ENCODE results near the gene AHNAK2. TPM values are rescaled to one million over a fixed set of nuclear protein-coding genes. Genes with fewer than 3 reads are reported as not detected.

Gene AHNAK2
- total and polyA plus RNA-seq, 2 donors (not counting 1 experiment from before 2014, with no cell fraction given) = not detected

GRCh38 chr14:104996483-104996882, 18.3 kb upstream of the AHNAK2 start:
- 96% methylated on average over 13 of the region's 13 CpGs for WGBS (ENCODE audit: insufficient coverage)
- Mint-ChIP-seq H3K4me1 (no peaks in the 10 kb centered on the region), H3K27me3 (no peaks in the 10 kb centered on the region), H3K4me3 (no peak overlapping the region), H3K9me3 (ENCODE audit: insufficient read depth) (no peaks in the 10 kb centered on the region), H3K27ac (no peak overlapping the region)
- no peaks in the 10 kb centered on the region for H4K20me1 ChIP-seq (ENCODE audit: control insufficient read depth, insufficient read depth, low read length, poor library complexity, severe bottlenecking)
- H3K9ac ChIP-seq (ENCODE audit: low read length) = no peak overlapping the region
- no peak overlapping the region for H3K27ac ChIP-seq (ENCODE audit: low read length in 2 of 2)
- H3K79me2 ChIP-seq (ENCODE audit: control insufficient read depth, insufficient read depth, low read length) = peaks cover 9% of the 10 kb centered on the region
- H2AFZ ChIP-seq (ENCODE audit: insufficient read depth, low read depth, low read length, poor library complexity, severe bottlenecking) = no peak overlapping the region
- intact Hi-C loops (cut with micrococcal nuclease) = no loop called here
- H3K9me3 ChIP-seq (ENCODE audit: control extremely low read depth in 1 of 3, control insufficient read depth in 2 of 3, insufficient read depth in 1 of 3, low read length in 2 of 3) = no peaks in the 10 kb centered on the region
- no peak for DNase-seq
- ChIA-PET CTCF (interaction anchor here (1.1 kb wide), 1 partner anchor 17 kb away, joined by 3 read pairs; no protein-coding TSS in a partner anchor), POLR2A (no interaction called here)
- H3K4me1 ChIP-seq (ENCODE audit: control insufficient read depth in 2 of 2, insufficient read depth in 2 of 2, low read length in 2 of 2) = no peaks in the 10 kb centered on the region
- ATAC-seq (ENCODE audit: low read depth) = no peak
- H3K27me3 ChIP-seq (replicated peaks in 1 of 4; ENCODE audit: control extremely low read depth in 1 of 4, control insufficient read depth in 3 of 4, insufficient read depth in 4 of 4, low read length in 3 of 4) = no peaks in the 10 kb centered on the region
- no peak for TF ChIP-seq EZH2 (IDR thresholded peaks at IDR 0.05; ENCODE audit: borderline replicate concordance, insufficient read depth, low read depth, low read length, poor library complexity, severe bottlenecking)
- no peak for TF ChIP-seq CTCF (IDR thresholded peaks at IDR 0.05)
- H3K36me3 ChIP-seq (replicated peaks in 1 of 2; ENCODE audit: control extremely low read depth in 1 of 2, control insufficient read depth in 1 of 2, extremely low read depth in 1 of 2, insufficient read depth in 2 of 2, low read length in 1 of 2) = no peaks in the 10 kb centered on the region
- H3K4me2 ChIP-seq (replicated peaks; ENCODE audit: low read depth, low read length, poor library complexity, severe bottlenecking) = no peak overlapping the region
- H3K4me3 ChIP-seq (ENCODE audit: control extremely low read depth in 1 of 5, extremely low read depth in 1 of 5, insufficient read depth in 1 of 5, low read depth in 2 of 5, low read length in 4 of 5) = no peak overlapping the region

GRCh38 chr14:104996032-104996431, 17.9 kb upstream of the AHNAK2 start:
- Histone ChIP-seq H3K4me3 (ENCODE audit: control extremely low read depth in 1 of 5, extremely low read depth in 1 of 5, insufficient read depth in 1 of 5, low read depth in 2 of 5, low read length in 4 of 5) (no peak overlapping the region), H3K79me2 (ENCODE audit: control insufficient read depth, insufficient read depth, low read length) (peaks cover 9% of the 10 kb centered on the region), H4K20me1 (ENCODE audit: control insufficient read depth, insufficient read depth, low read length, poor library complexity, severe bottlenecking) (no peaks in the 10 kb centered on the region), H3K27ac (ENCODE audit: low read length in 2 of 2) (no peak overlapping the region), H3K27me3 (replicated peaks in 1 of 4; ENCODE audit: control extremely low read depth in 1 of 4, control insufficient read depth in 3 of 4, insufficient read depth in 4 of 4, low read length in 3 of 4) (no peaks in the 10 kb centered on the region), H3K4me2 (replicated peaks; ENCODE audit: low read depth, low read length, poor library complexity, severe bottlenecking) (no peak overlapping the region), H3K36me3 (replicated peaks in 1 of 2; ENCODE audit: control extremely low read depth in 1 of 2, control insufficient read depth in 1 of 2, extremely low read depth in 1 of 2, insufficient read depth in 2 of 2, low read length in 1 of 2) (no peaks in the 10 kb centered on the region), H3K9me3 (ENCODE audit: control extremely low read depth in 1 of 3, control insufficient read depth in 2 of 3, insufficient read depth in 1 of 3, low read length in 2 of 3) (no peaks in the 10 kb centered on the region), H3K9ac (ENCODE audit: low read length) (no peak overlapping the region), H2AFZ (ENCODE audit: insufficient read depth, low read depth, low read length, poor library complexity, severe bottlenecking) (no peak overlapping the region), H3K4me1 (ENCODE audit: control insufficient read depth in 2 of 2, insufficient read depth in 2 of 2, low read length in 2 of 2) (no peaks in the 10 kb centered on the region)
- Mint-ChIP-seq H3K4me1 (no peaks in the 10 kb centered on the region), H3K4me3 (no peak overlapping the region), H3K9me3 (ENCODE audit: insufficient read depth) (no peaks in the 10 kb centered on the region), H3K27me3 (no peaks in the 10 kb centered on the region), H3K27ac (no peak overlapping the region)
- intact Hi-C loops (cut with micrococcal nuclease) = no loop called here
- ChIA-PET CTCF (interaction anchor here (0.9 to 1.1 kb wide), 2 partner anchors 18 to 49 kb away, joined by 3 read pairs; no protein-coding TSS in a partner anchor), POLR2A (no interaction called here)
- TF ChIP-seq CTCF (IDR thresholded peaks at IDR 0.05) = no peak
- TF ChIP-seq EZH2 (IDR thresholded peaks at IDR 0.05; ENCODE audit: borderline replicate concordance, insufficient read depth, low read depth, low read length, poor library complexity, severe bottlenecking) = no peak
- WGBS (ENCODE audit: insufficient coverage) = 91% methylated on average over 5 of the region's 5 CpGs
- ATAC-seq (ENCODE audit: low read depth) (no peak), DNase-seq (no peak)
